ENCODE measurements around the gene CPLX4.

The CPLX4 gene

GRCh38 chr18:59306640-59307039 is 11.8 kb downstream of the CPLX4 start:
- DNase-seq, result no peak
- peaks cover 11% of the 10 kb centered on the region for H3K27me3 ChIP-seq (replicated peaks)
- TF ChIP-seq CTCF (IDR thresholded peaks at IDR 0.05; ENCODE audit: low read depth, low read length, missing control alignments), result no peak
- in situ Hi-C loops (cut with HindIII; ENCODE audit: low pct_ligation_motif_present, low sequenced_read_pairs), result no loop called here
- H3K4me3 ChIP-seq (ENCODE audit: low read depth, low read length), result no peak overlapping the region
- no peak overlapping the region for H3K27ac ChIP-seq
- no peaks in the 10 kb centered on the region for H3K36me3 ChIP-seq (replicated peaks)

DNA sequence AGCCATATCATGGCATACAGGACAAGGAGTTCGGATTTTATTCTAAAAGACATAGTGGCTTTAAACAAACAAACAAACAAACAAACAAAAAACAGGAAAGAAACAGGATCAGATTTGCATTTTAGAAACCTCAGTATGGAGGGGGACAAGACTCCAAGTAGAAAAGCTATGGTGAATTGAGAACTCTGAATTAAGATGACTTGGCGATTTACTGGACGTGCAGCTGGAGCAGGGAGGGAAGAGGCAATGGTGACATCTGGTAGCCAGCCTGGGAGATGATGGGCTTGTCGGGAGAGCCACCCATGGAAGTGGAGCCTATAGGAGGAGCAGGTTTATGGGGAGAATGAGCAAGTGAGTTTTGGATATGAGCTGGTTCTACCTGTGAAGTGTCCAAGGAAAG is 13.2 kb downstream of the CPLX4 start:
- Histone ChIP-seq H3K4me3 (ENCODE audit: low read depth, low read length) (no peak overlapping the region), H3K27ac (no peak overlapping the region), H3K36me3 (replicated peaks) (no peaks in the 10 kb centered on the region), H3K27me3 (replicated peaks) (peaks cover 8% of the 10 kb centered on the region)
- no peak for TF ChIP-seq CTCF (IDR thresholded peaks at IDR 0.05; ENCODE audit: low read depth, low read length, missing control alignments)
- in situ Hi-C loops (cut with HindIII; ENCODE audit: low pct_ligation_motif_present, low sequenced_read_pairs), result no loop called here
- no peak for DNase-seq

- TF ChIP-seq CTCF (IDR thresholded peaks at IDR 0.05; ENCODE audit: low read depth, low read length, missing control alignments), result no peak
- in situ Hi-C loops (cut with HindIII; ENCODE audit: low pct_ligation_motif_present, low sequenced_read_pairs), result no loop called here
- H3K27me3 ChIP-seq (replicated peaks), result peaks cover 5% of the 10 kb centered on the region
Measured at GRCh38 chr18:59303656-59304195, 14.7 kb downstream of the CPLX4 start.

GRCh38 chr18:59303006-59303405 is 15.4 kb downstream of the CPLX4 start:
- Histone ChIP-seq H3K4me3 (ENCODE audit: low read depth, low read length) (no peak overlapping the region), H3K36me3 (replicated peaks) (no peaks in the 10 kb centered on the region), H3K27me3 (replicated peaks) (peaks cover 6% of the 10 kb centered on the region), H3K27ac (no peak overlapping the region)
- TF ChIP-seq CTCF (IDR thresholded peaks at IDR 0.05; ENCODE audit: low read depth, low read length, missing control alignments), result no peak
- in situ Hi-C loops (cut with HindIII; ENCODE audit: low pct_ligation_motif_present, low sequenced_read_pairs), result no loop called here
- no peak for DNase-seq

More at GRCh38 chr18:59303656-59304195, 14.7 kb downstream of the CPLX4 start:
- no peak overlapping the region for H3K27ac ChIP-seq
- no peak overlapping the region for H3K4me3 ChIP-seq (ENCODE audit: low read depth, low read length)
- H3K36me3 ChIP-seq (replicated peaks), result no peaks in the 10 kb centered on the region
- no peak for DNase-seq

DNA sequence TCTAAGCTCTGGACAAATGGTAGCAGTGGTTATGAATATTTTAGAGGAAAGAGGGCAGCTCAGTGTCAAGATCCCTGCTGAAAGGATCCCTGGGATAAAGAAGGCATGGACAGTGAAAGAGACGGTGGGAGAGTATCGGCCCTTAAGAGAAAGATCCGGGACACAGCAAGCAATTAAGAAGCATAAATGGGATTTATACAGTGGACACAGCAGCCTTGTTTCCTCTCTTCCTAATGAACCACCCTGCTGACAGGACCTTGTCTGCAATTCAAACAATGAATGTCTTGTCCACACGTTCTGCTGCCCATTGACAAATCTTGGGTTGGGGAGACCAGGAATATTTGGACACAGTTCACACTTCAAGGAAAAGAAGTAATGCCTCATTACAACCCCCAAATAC is 16.5 kb downstream of the CPLX4 start:
- no peak overlapping the region for H3K27ac ChIP-seq
- in situ Hi-C loops (cut with HindIII; ENCODE audit: low pct_ligation_motif_present, low sequenced_read_pairs), result no loop called here
- no peak overlapping the region for H3K4me3 ChIP-seq (ENCODE audit: low read depth, low read length)
- no peaks in the 10 kb centered on the region for H3K36me3 ChIP-seq (replicated peaks)
- DNase-seq, result no peak
- no peak for TF ChIP-seq CTCF (IDR thresholded peaks at IDR 0.05; ENCODE audit: low read depth, low read length, missing control alignments)
- peaks cover 6% of the 10 kb centered on the region for H3K27me3 ChIP-seq (replicated peaks)

- Histone ChIP-seq H3K27ac (no peak overlapping the region), H3K4me3 (ENCODE audit: low read depth, low read length) (no peak overlapping the region), H3K36me3 (replicated peaks) (no peaks in the 10 kb centered on the region), H3K27me3 (replicated peaks) (peaks cover 4% of the 10 kb centered on the region)
- no peak for TF ChIP-seq CTCF (IDR thresholded peaks at IDR 0.05; ENCODE audit: low read depth, low read length, missing control alignments)
- DNase-seq, result no peak
- in situ Hi-C loops (cut with HindIII; ENCODE audit: low pct_ligation_motif_present, low sequenced_read_pairs), result no loop called here
Measured at GRCh38 chr18:59300676-59301285, 17.7 kb downstream of the CPLX4 start.

Measured in brain microvascular endothelial cell (primary cell).